ENCODE data around the gene SIPA1L3.
"Not testable (repeated sequence)": the region's sequence is repeated elsewhere in the genome, so short reads cannot be mapped to it uniquely, and the experiment has no call there.

SIPA1L3 gene

GRCh38 chr19:38024992-38025908 is 118.2 kb downstream of the SIPA1L3 start:
- DNase-seq, result no peak

- no peak for DNase-seq
Measured at GRCh38 chr19:38025909-38026307, 118.9 kb downstream of the SIPA1L3 start.

GRCh38 chr19:38028913-38029510 is 122.0 kb downstream of the SIPA1L3 start:
- DNase-seq, result no peak

GRCh38 chr19:38030001-38030400 is 123.0 kb downstream of the SIPA1L3 start:
- not testable (repeated sequence) for DNase-seq

- DNase-seq, result no peak
Measured at GRCh38 chr19:38030686-38031422, 123.8 kb downstream of the SIPA1L3 start.

GRCh38 chr19:38031423-38031770 is 124.4 kb downstream of the SIPA1L3 start:
- DNase-seq, result no peak

GRCh38 chr19:38032151-38032550 is 125.1 kb downstream of the SIPA1L3 start:
- no peak for DNase-seq

GRCh38 chr19:38032951-38033350 is 125.9 kb downstream of the SIPA1L3 start:
- no peak for DNase-seq

GRCh38 chr19:38033658-38034491 is 126.9 kb downstream of the SIPA1L3 start:
- DNase-seq, result no peak

GRCh38 chr19:38034492-38034860 is 127.5 kb downstream of the SIPA1L3 start:
- DNase-seq, result no peak

- no peak for DNase-seq
Measured at GRCh38 chr19:38035515-38036495, 128.8 kb downstream of the SIPA1L3 start.

- no peak for DNase-seq
Measured at GRCh38 chr19:38036707-38037611, 130.0 kb downstream of the SIPA1L3 start.

GRCh38 chr19:38039966-38040365 is 133.0 kb downstream of the SIPA1L3 start:
- no peak for DNase-seq

GRCh38 chr19:38042132-38042531 is 135.1 kb downstream of the SIPA1L3 start:
- no peak for DNase-seq

- no peak for DNase-seq
Measured at GRCh38 chr19:38043649-38044144, 136.7 kb downstream of the SIPA1L3 start.

- DNase-seq, result no peak
Measured at GRCh38 chr19:38044267-38045111, 137.5 kb downstream of the SIPA1L3 start.

- no peak for DNase-seq
Measured at GRCh38 chr19:38045554-38046253, 138.7 kb downstream of the SIPA1L3 start.

GRCh38 chr19:38046254-38047048 is 139.4 kb downstream of the SIPA1L3 start:
- no peak for DNase-seq
